HCT116 (cell line): ENCODE results near the gene POLR2J2. TPM values are rescaled to one million over a fixed set of nuclear protein-coding genes. Genes with fewer than 3 reads are reported as not detected.
"Not testable (repeated sequence)": the region's sequence is repeated elsewhere in the genome, so short reads cannot be mapped to it uniquely, and the experiment has no call there.

ENCODE experiments used
- ATAC-seq: fragments of 200-7000 bp; cut with Tn5 transposase; 2 replicates; pipeline ENCODE4 v1.9.1; 2020; ENCODE audit warnings: mild to moderate bottlenecking, moderate library complexity
- BruUV-seq: library from RNA; stranded (reverse); fragments of 400-500 nt; replicated peaks from 2 replicates; lab custom pipeline; 2021; lab: Mats Ljungman, UMichigan
- CTCF ChIA-PET: fragments of 300-600 bp; sonication (Branson Sonifier 250); formaldehyde crosslinking; loops from one replicate; lab custom pipeline; 2021; ENCODE audit warnings: antibody characterized with exemption; lab: Charles Lee
- POLR2A ChIA-PET: fragments of 300-600, 350-600 bp; sonication (Branson Sonifier 250); formaldehyde crosslinking; loops from one replicate; lab custom pipeline; 2021; ENCODE audit warnings: antibody characterized with exemption; lab: Charles Lee
- RAD21 ChIA-PET, 2 experiments: fragments of 300-600 bp; sonication (Branson Sonifier 250); formaldehyde crosslinking; loops; one replicate each; lab custom pipeline; 2023; ENCODE audit warnings: low total read pairs in 2 of 2; ENCODE audit not compliant: uncharacterized antibody in 2 of 2, unreplicated experiment in 2 of 2, low non-redundant PET in 1 of 2; lab: Charles Lee
- DNase-seq: peaks from one replicate; pipeline ENCODE4 v3.0.0-alpha.2; 2010; ENCODE audit warnings: low read depth, low spot score
- H2AFZ ChIP-seq: fragments of 200-600 bp; shearing (Covaris generic), sonication (generic); 2 replicates; pipeline ENCODE4 v1.6.1; 2017; ENCODE audit warnings: low read depth, mixed run types, mixed read lengths, antibody characterized with exemption, low read length; ENCODE audit not compliant: poor library complexity, severe bottlenecking
- H3K27ac ChIP-seq: 2 replicates; pipeline ENCODE4 v1.5.1; 2012; ENCODE audit warnings: low read depth, low read length
- H3K27me3 ChIP-seq: fragments of 200-600 bp; sonication (generic); 2 replicates; pipeline ENCODE4 v1.6.1; 2016; ENCODE audit warnings: mixed run types, low read length, mixed read lengths; ENCODE audit not compliant: insufficient read depth
- H3K36me3 ChIP-seq, 2 experiments: fragments of 200-500 bp in 1 of 2; fragments of 200-600 bp in 1 of 2; sonication (Bioruptor generic) in 1 of 2; sonication (generic) in 1 of 2; 2 replicates each; pipeline versions ENCODE4 v1.5.1 to v1.6.1; 2014 to 2016; ENCODE audit warnings: low read length in 2 of 2, inconsistent platforms in 1 of 2, mixed read lengths in 1 of 2, mixed run types in 1 of 2; ENCODE audit not compliant: insufficient read depth in 2 of 2, control insufficient read depth in 1 of 2
- H3K4me1 ChIP-seq, 2 experiments: fragments of 200-600 bp in 1 of 2; sonication (generic) in 1 of 2; 2 replicates each; pipeline versions ENCODE4 v1.5.1 to v1.6.1; 2012 to 2017; ENCODE audit warnings: low read length in 2 of 2, inconsistent platforms in 1 of 2, mild to moderate bottlenecking in 1 of 2, mixed read lengths in 1 of 2, mixed run types in 1 of 2, moderate library complexity in 1 of 2; ENCODE audit not compliant: insufficient read depth in 2 of 2, control insufficient read depth in 1 of 2
- H3K4me2 ChIP-seq: fragments of 200-600 bp; sonication (generic); 2 replicates; pipeline ENCODE4 v1.6.1; 2017; ENCODE audit warnings: mixed run types, low read length, mixed read lengths
- H3K4me3 ChIP-seq, 2 experiments: fragments of 200-600 bp in 1 of 2; sonication (generic) in 1 of 2; replicated peaks in 1 of 2; 2 replicates each; pipeline ENCODE4 v1.5.1; 2011 to 2016; ENCODE audit warnings: low read length in 2 of 2, control low read depth in 1 of 2, low read depth in 1 of 2, mild to moderate bottlenecking in 1 of 2, mixed read lengths in 1 of 2, mixed run types in 1 of 2
- H3K79me2 ChIP-seq: fragments of 200-600 bp; sonication (generic); 2 replicates; pipeline ENCODE4 v1.6.1; 2017; ENCODE audit warnings: mild to moderate bottlenecking, mixed run types, low read length, moderate library complexity, mixed read lengths; ENCODE audit not compliant: insufficient read depth
- H3K9ac ChIP-seq: fragments of 200-600 bp; sonication (generic); 2 replicates; pipeline ENCODE4 v1.6.1; 2016; ENCODE audit warnings: low read length, mixed read lengths
- H3K9me2 ChIP-seq: fragments of 200-600 bp; sonication (generic), shearing (Covaris generic); 2 replicates; pipeline ENCODE4 v1.6.1; 2017; ENCODE audit warnings: mixed run types, mild to moderate bottlenecking, moderate library complexity; ENCODE audit not compliant: insufficient read depth
- H3K9me3 ChIP-seq, 2 experiments: fragments of 200-500 bp in 1 of 2; fragments of 200-600 bp in 1 of 2; sonication (Bioruptor generic) in 1 of 2; sonication (generic) in 1 of 2; 2 replicates each; pipeline ENCODE4 v1.6.1; 2014 to 2017; ENCODE audit warnings: low read length in 2 of 2, mixed read lengths in 2 of 2, inconsistent platforms in 1 of 2, low read depth in 1 of 2, mild to moderate bottlenecking in 1 of 2, mixed run types in 1 of 2, moderate library complexity in 1 of 2; ENCODE audit not compliant: control insufficient read depth in 1 of 2, insufficient read depth in 1 of 2
- H4K20me1 ChIP-seq: fragments of 200-600 bp; sonication (generic), shearing (Covaris generic); 2 replicates; pipeline ENCODE4 v1.6.1; 2017; ENCODE audit warnings: mixed run types, mild to moderate bottlenecking, moderate library complexity; ENCODE audit not compliant: insufficient read depth
- intact Hi-C: fragments of 100-400 bp; cut with micrococcal nuclease; formaldehyde crosslinking; loops from 2 replicates; pipeline ENCODE4 v1.10.0; 2022
- total RNA-seq: library from RNA; stranded (reverse); gene quantifications from one replicate; pipeline ENCODE4 v1.2.1, GENCODE V29; 2021; ENCODE audit not compliant: unreplicated experiment

Gene POLR2J2
- total RNA-seq, 1 experiment from 2014 or later = 6.2 TPM

DNA sequence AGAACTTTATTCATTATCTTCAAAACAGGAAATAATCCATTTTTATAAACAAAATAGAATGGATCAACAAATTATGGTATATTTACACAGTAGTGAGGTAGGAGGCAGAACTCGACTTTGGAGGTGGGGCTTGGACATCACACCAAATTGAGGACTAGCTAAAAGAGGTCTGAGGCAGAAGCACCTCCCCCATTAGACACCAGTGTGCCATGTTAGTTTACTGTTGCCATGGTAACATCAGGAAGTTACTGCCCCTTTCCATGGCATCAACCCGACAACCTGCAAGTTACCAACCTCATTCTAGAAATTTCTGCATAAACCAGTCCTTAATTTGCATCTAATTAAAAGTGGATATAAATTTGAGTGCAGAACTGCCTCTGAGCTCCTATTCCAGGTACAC, 24.5 kb upstream of the POLR2J2 start:
- ATAC-seq, H3K9ac ChIP-seq, RAD21 ChIA-PET, H3K9me2 ChIP-seq, H3K27ac ChIP-seq, intact Hi-C loops, H3K4me3 ChIP-seq, DNase-seq, H3K4me1 ChIP-seq, H3K4me2 ChIP-seq, H3K9me3 ChIP-seq, H3K27me3 ChIP-seq, CTCF ChIA-PET, H3K36me3 ChIP-seq, H3K79me2 ChIP-seq, BruUV-seq, H2AFZ ChIP-seq, H4K20me1 ChIP-seq, POLR2A ChIA-PET: not testable (repeated sequence)

GRCh38 chr7:102695033-102695552, 23.6 kb upstream of the POLR2J2 start:
- RAD21 ChIA-PET, ATAC-seq: not testable (repeated sequence)

GRCh38 chr7:102694008-102694407, 22.5 kb upstream of the POLR2J2 start:
- CTCF ChIA-PET, ATAC-seq, H3K4me1 ChIP-seq, H3K36me3 ChIP-seq, H3K4me3 ChIP-seq, H3K9ac ChIP-seq, POLR2A ChIA-PET, H3K27ac ChIP-seq, H2AFZ ChIP-seq, DNase-seq, H3K27me3 ChIP-seq, BruUV-seq, H3K4me2 ChIP-seq, H3K9me2 ChIP-seq, H3K9me3 ChIP-seq, intact Hi-C loops, H3K79me2 ChIP-seq, RAD21 ChIA-PET, H4K20me1 ChIP-seq: not testable (repeated sequence)

More at GRCh38 chr7:102695033-102695552, 23.6 kb upstream of the POLR2J2 start:
- H3K4me2 ChIP-seq, H3K27ac ChIP-seq, H2AFZ ChIP-seq, BruUV-seq, H3K9me3 ChIP-seq, H3K4me3 ChIP-seq, DNase-seq, H3K9ac ChIP-seq, H4K20me1 ChIP-seq, intact Hi-C loops, H3K4me1 ChIP-seq, H3K36me3 ChIP-seq, POLR2A ChIA-PET, CTCF ChIA-PET, H3K79me2 ChIP-seq, H3K9me2 ChIP-seq, H3K27me3 ChIP-seq: not testable (repeated sequence)

DNA sequence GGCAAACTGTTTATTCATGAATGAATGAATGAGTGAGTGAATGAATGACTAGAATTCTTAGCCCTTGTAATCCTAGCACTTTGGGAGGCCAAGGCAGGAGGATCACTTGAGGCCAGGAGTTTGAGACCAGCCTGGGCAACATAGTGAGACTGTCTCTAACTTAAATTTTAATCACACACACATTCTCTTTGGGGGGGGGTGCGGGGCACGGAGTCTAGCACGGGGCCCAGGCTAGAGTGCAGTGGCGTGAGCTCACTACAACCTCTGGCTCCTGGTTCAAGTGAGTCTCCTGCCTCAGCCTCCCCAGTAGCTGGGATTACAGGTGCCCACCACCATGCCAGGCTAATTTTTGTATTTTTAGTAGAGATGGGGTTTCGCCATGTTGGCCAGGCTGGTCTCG, 19.1 kb upstream of the POLR2J2 start:
- RAD21 ChIA-PET, H2AFZ ChIP-seq, H3K36me3 ChIP-seq, H3K4me3 ChIP-seq, H4K20me1 ChIP-seq, CTCF ChIA-PET, POLR2A ChIA-PET, H3K27ac ChIP-seq, H3K9me2 ChIP-seq, BruUV-seq, ATAC-seq, H3K27me3 ChIP-seq, DNase-seq, H3K9me3 ChIP-seq, H3K79me2 ChIP-seq, H3K9ac ChIP-seq, H3K4me2 ChIP-seq, H3K4me1 ChIP-seq, intact Hi-C loops: not testable (repeated sequence)
